ENCODE data around the gene ATP2C2.

The ATP2C2 gene

DNA sequence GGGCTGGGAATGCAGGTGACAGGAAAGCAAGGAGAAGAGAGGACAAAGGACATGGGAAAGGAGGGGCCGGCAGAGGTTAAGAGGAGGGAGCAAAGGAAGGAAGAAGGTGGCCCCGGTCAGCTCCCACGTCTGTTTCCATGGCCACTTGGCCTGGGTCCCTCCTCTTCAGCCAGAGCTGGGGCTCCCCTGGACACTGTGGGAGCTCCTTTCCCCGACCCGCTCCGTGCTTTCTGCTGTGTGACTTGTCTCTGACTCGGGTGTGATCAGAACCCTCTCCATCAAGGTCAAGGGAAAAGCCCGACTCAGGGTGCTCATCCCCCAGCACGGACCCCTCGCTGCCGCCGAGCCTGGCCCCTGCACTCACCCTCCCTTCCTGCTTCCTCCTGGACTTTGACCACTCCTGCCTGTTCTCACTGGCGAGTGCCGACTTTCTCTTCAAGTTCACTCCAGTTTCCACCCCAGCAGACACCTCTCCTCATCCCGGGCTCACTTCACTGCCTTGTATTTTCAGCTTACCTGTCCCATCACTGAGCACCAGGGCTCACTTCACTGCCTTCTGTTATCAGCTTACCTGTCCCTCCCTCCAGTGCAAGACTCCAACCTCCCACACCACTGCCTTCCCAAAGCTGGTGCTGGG lies 74.9 kb downstream of the ATP2C2 start:
- TF ChIP-seq, protein P1, sequence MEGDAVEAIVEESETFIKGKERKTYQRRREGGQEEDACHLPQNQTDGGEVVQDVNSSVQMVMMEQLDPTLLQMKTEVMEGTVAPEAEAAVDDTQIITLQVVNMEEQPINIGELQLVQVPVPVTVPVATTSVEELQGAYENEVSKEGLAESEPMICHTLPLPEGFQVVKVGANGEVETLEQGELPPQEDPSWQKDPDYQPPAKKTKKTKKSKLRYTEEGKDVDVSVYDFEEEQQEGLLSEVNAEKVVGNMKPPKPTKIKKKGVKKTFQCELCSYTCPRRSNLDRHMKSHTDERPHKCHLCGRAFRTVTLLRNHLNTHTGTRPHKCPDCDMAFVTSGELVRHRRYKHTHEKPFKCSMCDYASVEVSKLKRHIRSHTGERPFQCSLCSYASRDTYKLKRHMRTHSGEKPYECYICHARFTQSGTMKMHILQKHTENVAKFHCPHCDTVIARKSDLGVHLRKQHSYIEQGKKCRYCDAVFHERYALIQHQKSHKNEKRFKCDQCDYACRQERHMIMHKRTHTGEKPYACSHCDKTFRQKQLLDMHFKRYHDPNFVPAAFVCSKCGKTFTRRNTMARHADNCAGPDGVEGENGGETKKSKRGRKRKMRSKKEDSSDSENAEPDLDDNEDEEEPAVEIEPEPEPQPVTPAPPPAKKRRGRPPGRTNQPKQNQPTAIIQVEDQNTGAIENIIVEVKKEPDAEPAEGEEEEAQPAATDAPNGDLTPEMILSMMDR (IDR thresholded peaks at IDR 0.05; ENCODE audit: unreplicated experiment in 3 of 3): no peak
- no peaks in the 10 kb centered on the region for H3K36me3 Mint-ChIP-seq (ENCODE audit: low read depth)

GRCh38 chr16:84444476-84444875 lies 76.1 kb downstream of the ATP2C2 start:
- Mint-ChIP-seq H3K27me3 (ENCODE audit: low read depth) (peaks cover 41% of the 10 kb centered on the region), H3K4me3 (no peak overlapping the region), H3K27ac (peak overlapping the region in 1 of 3 experiments; percentile 24), H3K9me3 (no peaks in the 10 kb centered on the region), H3K4me1 (peaks cover 14% of the 10 kb centered on the region), H3K36me3 (ENCODE audit: low read depth) (no peaks in the 10 kb centered on the region)
- TF ChIP-seq, protein P1 (IDR thresholded peaks at IDR 0.05; ENCODE audit: unreplicated experiment in 3 of 3): no peak

More for the DNA sequence above, 74.9 kb downstream of the ATP2C2 start:
- Mint-ChIP-seq H3K4me3 (peak overlapping the region in 1 of 3 experiments; percentile 3), H3K27me3 (ENCODE audit: low read depth) (peaks cover 38% of the 10 kb centered on the region), H3K27ac (peak overlapping the region; percentile 7 to 48 (median 13)), H3K9me3 (no peaks in the 10 kb centered on the region), H3K4me1 (peaks cover 11% of the 10 kb centered on the region)

GRCh38 chr16:84446084-84446483 lies 77.7 kb downstream of the ATP2C2 start:
- no peak overlapping the region for H3K4me3 Mint-ChIP-seq
- TF ChIP-seq, protein P1 (IDR thresholded peaks at IDR 0.05; ENCODE audit: unreplicated experiment in 3 of 3): no peak
- no peak overlapping the region for H3K27ac Mint-ChIP-seq
- peaks cover 3% of the 10 kb centered on the region for H3K9me3 Mint-ChIP-seq
- H3K27me3 Mint-ChIP-seq (ENCODE audit: low read depth): peaks cover 40% of the 10 kb centered on the region
- peaks cover 14% of the 10 kb centered on the region for H3K4me1 Mint-ChIP-seq
- H3K36me3 Mint-ChIP-seq (ENCODE audit: low read depth): no peaks in the 10 kb centered on the region

DNA sequence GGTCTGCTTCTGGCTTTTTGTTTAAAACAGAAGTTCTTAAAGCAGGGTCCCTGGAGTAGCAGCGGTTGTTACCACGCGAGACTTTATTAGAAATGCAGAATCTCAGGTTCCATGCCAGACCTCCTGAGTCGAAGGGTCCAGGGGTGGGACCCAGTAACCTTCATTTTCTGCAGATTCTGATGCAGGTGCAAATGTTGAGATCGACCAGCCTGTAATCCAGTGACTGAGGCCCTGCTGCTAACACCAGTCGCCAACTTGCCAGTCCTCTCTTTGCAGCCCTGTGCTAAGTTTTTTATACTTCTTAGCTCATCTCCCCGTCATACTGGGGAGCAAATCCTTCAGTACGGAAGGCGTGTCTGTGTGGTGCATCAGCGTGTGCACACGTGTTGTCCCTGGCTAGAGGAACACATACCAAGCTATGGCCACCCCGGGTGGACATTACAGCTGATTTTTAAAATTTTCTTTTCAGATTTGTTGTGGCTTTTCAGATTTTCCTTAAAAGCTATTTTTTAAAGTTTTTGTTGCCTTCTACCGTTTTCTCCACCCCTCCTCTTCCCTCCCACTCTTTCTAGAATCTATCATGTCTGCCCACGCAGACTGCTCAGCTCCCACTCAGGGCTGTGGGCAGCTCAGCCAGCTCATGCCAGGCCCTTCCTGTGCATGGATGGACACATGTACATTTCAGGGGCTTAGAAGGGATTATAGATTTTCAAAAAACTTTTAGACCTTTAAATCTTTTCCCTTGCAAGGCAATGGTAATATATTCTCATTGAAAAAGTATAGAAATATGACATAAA lies 78.5 kb downstream of the ATP2C2 start:
- H3K4me1 Mint-ChIP-seq: peaks cover 14% of the 10 kb centered on the region
- H3K27ac Mint-ChIP-seq: peak overlapping the region in 1 of 3 experiments; percentile 17
- peaks cover 45% of the 10 kb centered on the region for H3K27me3 Mint-ChIP-seq (ENCODE audit: low read depth)
- TF ChIP-seq, protein P1 (IDR thresholded peaks at IDR 0.05; ENCODE audit: unreplicated experiment in 3 of 3): no peak
- peaks cover 3% of the 10 kb centered on the region for H3K9me3 Mint-ChIP-seq
- no peaks in the 10 kb centered on the region for H3K36me3 Mint-ChIP-seq (ENCODE audit: low read depth)
- no peak overlapping the region for H3K4me3 Mint-ChIP-seq

DNA sequence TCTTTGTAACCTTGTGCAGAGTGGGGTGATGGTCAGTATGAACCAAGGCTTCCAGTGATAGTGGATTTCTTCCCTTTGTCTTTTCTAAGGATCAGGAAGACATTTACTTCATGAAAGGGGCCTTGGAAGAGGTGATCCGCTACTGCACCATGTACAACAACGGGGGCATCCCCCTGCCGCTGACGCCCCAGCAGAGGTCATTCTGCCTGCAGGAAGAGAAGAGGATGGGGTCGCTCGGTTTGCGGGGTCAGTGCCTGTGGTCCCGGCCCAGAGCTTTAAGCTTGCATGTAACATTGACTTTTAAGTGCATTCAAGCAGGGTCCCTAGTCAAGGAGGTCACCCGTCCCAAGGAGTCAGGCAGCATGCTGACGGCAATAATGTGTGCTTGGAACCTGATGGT lies 80.1 kb downstream of the ATP2C2 start:
- no peaks in the 10 kb centered on the region for H3K36me3 Mint-ChIP-seq (ENCODE audit: low read depth)

More for the DNA sequence above, 80.1 kb downstream of the ATP2C2 start:
- Mint-ChIP-seq H3K4me3 (no peak overlapping the region), H3K27me3 (ENCODE audit: low read depth) (peaks cover 44% of the 10 kb centered on the region), H3K27ac (no peak overlapping the region), H3K9me3 (peaks cover 3% of the 10 kb centered on the region), H3K4me1 (peaks cover 11% of the 10 kb centered on the region)
- TF ChIP-seq, protein P1 (IDR thresholded peaks at IDR 0.05; ENCODE audit: unreplicated experiment in 3 of 3): no peak
